Measurements from ENCODE around the gene RPS6KC1.

DNA sequence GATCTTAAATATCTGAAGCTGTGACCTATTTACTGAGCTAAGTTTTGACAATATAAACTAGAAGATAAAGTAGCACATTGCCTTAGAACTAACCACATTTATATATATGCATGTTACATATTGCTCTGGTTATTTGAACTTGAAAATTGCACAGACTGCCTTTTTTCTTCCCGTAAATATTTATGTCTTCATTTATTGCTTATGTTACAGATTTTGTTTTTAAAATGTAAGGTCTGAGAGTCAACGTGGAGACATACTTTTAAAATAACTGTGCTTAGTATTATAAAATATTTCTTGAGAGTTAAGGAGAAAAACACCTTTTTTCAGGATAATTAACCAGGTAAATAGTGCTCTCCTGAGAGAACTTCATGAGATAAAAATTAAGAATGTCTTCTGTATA lies 3.1 kb downstream of the RPS6KC1 start:
- TF ChIP-seq RAD21 (IDR thresholded peaks at IDR 0.05; ENCODE audit: low read length) (no peak), RFX5 (IDR thresholded peaks at IDR 0.05; ENCODE audit: low read depth, low read length) (no peak), MXI1 (IDR thresholded peaks at IDR 0.05; ENCODE audit: borderline replicate concordance, low read depth, low read length) (no peak), MAZ (IDR thresholded peaks at IDR 0.05; ENCODE audit: borderline replicate concordance, low read depth, low read length) (no peak), FOS (IDR thresholded peaks at IDR 0.05; ENCODE audit: low read depth, low read length) (no peak)
- TF ChIP-seq, protein P1, sequence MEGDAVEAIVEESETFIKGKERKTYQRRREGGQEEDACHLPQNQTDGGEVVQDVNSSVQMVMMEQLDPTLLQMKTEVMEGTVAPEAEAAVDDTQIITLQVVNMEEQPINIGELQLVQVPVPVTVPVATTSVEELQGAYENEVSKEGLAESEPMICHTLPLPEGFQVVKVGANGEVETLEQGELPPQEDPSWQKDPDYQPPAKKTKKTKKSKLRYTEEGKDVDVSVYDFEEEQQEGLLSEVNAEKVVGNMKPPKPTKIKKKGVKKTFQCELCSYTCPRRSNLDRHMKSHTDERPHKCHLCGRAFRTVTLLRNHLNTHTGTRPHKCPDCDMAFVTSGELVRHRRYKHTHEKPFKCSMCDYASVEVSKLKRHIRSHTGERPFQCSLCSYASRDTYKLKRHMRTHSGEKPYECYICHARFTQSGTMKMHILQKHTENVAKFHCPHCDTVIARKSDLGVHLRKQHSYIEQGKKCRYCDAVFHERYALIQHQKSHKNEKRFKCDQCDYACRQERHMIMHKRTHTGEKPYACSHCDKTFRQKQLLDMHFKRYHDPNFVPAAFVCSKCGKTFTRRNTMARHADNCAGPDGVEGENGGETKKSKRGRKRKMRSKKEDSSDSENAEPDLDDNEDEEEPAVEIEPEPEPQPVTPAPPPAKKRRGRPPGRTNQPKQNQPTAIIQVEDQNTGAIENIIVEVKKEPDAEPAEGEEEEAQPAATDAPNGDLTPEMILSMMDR (conservative IDR thresholded peaks at IDR 0.05; ENCODE audit: low read depth, low read length): no peak
- TF ChIP-seq, protein P2, sequence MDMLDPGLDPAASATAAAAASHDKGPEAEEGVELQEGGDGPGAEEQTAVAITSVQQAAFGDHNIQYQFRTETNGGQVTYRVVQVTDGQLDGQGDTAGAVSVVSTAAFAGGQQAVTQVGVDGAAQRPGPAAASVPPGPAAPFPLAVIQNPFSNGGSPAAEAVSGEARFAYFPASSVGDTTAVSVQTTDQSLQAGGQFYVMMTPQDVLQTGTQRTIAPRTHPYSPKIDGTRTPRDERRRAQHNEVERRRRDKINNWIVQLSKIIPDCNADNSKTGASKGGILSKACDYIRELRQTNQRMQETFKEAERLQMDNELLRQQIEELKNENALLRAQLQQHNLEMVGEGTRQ (IDR thresholded peaks at IDR 0.05; ENCODE audit: low read depth, low read length): no peak
